Stimulated activated CD4-positive, alpha-beta T cell treated with anti-CD3 and anti-CD28 coated beads, TNF-alpha, amount 100 ng/mL, for 1 hour (primary cell): ENCODE data around the gene SMIM44.
"Not testable (repeated sequence)": the region's sequence is repeated elsewhere in the genome, so short reads cannot be mapped to it uniquely, and the experiment has no call there.

Source experiments
- DNase-seq, 3 donors: peaks; one replicate each; pipeline ENCODE4 v3.0.0-alpha.2; 2020; ENCODE audit warnings: low read depth in 3 of 3, low spot score in 1 of 3

The SMIM44 gene

GRCh38 chr19:3483226-3483628, at the start of gene SMIM44:
SMIM44 (minus strand) TSS chr19:3483441; CDS start chr19:3483403, 38 bp downstream.
- no peak for DNase-seq

GRCh38 chr19:3533033-3533432, 49.8 kb upstream of the SMIM44 start:
- DNase-seq, result no peak

GRCh38 chr19:3532154-3532786, 49.0 kb upstream of the SMIM44 start:
- DNase-seq, result no peak

- no peak for DNase-seq
Measured at GRCh38 chr19:3531716-3532115, 48.5 kb upstream of the SMIM44 start.

GRCh38 chr19:3530389-3530788, 47.1 kb upstream of the SMIM44 start:
- no peak for DNase-seq

GRCh38 chr19:3529299-3529698, 46.1 kb upstream of the SMIM44 start:
- DNase-seq, result not testable (repeated sequence)

GRCh38 chr19:3528539-3529211, 45.4 kb upstream of the SMIM44 start:
- DNase-seq, result no peak

- no peak for DNase-seq
Measured at GRCh38 chr19:3528080-3528479, 44.8 kb upstream of the SMIM44 start.

- no peak for DNase-seq
Measured at GRCh38 chr19:3527238-3527910, 44.1 kb upstream of the SMIM44 start.

GRCh38 chr19:3526507-3527237, 43.4 kb upstream of the SMIM44 start:
- DNase-seq, result no peak

GRCh38 chr19:3524904-3525451, 41.7 kb upstream of the SMIM44 start:
- DNase-seq, result no peak

GRCh38 chr19:3524078-3524842, 41.0 kb upstream of the SMIM44 start:
- no peak for DNase-seq

- DNase-seq, result no peak
Measured at GRCh38 chr19:3523361-3524077, 40.3 kb upstream of the SMIM44 start.

- DNase-seq, result no peak
Measured at GRCh38 chr19:3522421-3523360, 39.5 kb upstream of the SMIM44 start.

GRCh38 chr19:3521104-3521445, 37.8 kb upstream of the SMIM44 start:
- DNase-seq, result no peak

- no peak for DNase-seq
Measured at GRCh38 chr19:3520166-3521103, 37.2 kb upstream of the SMIM44 start.

GRCh38 chr19:3519126-3519525, 35.9 kb upstream of the SMIM44 start:
- DNase-seq, result no peak

- no peak for DNase-seq
Measured at GRCh38 chr19:3518659-3519058, 35.4 kb upstream of the SMIM44 start.
